AG04450 (cell line): ENCODE measurements around the gene SMLR1. TPM values are rescaled to one million over a fixed set of nuclear protein-coding genes. Genes with fewer than 3 reads are reported as not detected.

ENCODE experiments used
- CTCF ChIA-PET: fragments of 300-600, 350-600 bp; formaldehyde crosslinking; extraction: SDS; loops from one replicate; lab custom pipeline; 2022; ENCODE audit warnings: antibody characterized with exemption, inconsistent platforms; lab: Charles Lee
- POLR2A ChIA-PET: fragments of 350-600 bp; formaldehyde crosslinking; extraction: SDS; loops from one replicate; lab custom pipeline; 2021; ENCODE audit warnings: antibody characterized with exemption, inconsistent platforms; lab: Yijun Ruan, JAX
- DNase-seq: peaks from one replicate; pipeline ENCODE4 v3.0.0-alpha.2; 2011; ENCODE audit warnings: low read depth, low spot score
- H3K27ac ChIP-seq: one replicate; pipeline ENCODE4 v1.5.1; 2012; ENCODE audit warnings: low read depth, low read length, control low read depth
- H3K27me3 ChIP-seq: one replicate; pipeline ENCODE4 v1.6.0; 2012; ENCODE audit warnings: low read length; ENCODE audit not compliant: control insufficient read depth, insufficient read depth
- H3K4me3 ChIP-seq: 2 replicates; pipeline ENCODE4 v1.5.1; 2011; ENCODE audit warnings: mild to moderate bottlenecking, low read depth, low read length, control low read depth
- H3K9me3 ChIP-seq: 2 replicates; pipeline ENCODE4 v1.5.1; 2012; ENCODE audit warnings: low read length; ENCODE audit not compliant: control insufficient read depth, insufficient read depth
- CTCF ChIP-seq: IDR thresholded peaks from 2 replicates; pipeline ENCODE4 v1.5.1; 2011; ENCODE audit warnings: low read depth, low read length, control low read depth, inconsistent platforms
- polyA plus RNA-seq: library from polyadenylated mRNA; depleted of rRNA; stranded (reverse); fragments of >200 nt; gene quantifications from 2 replicates; pipeline ENCODE4 v1.2.3, GENCODE V29; 2011

SMLR1 gene
- polyA plus RNA-seq, 1 experiment: not detected

- CTCF ChIA-PET: no interaction called here
- no peak for TF ChIP-seq CTCF
- DNase-seq: no peak
- Histone ChIP-seq H3K9me3 (no peaks in the 10 kb centered on the region), H3K4me3 (no peak overlapping the region), H3K27ac (no peak overlapping the region), H3K27me3 (no peaks in the 10 kb centered on the region)
- POLR2A ChIA-PET: no interaction called here
These were observed 2.1 kb upstream of the SMLR1 start for GRCh38 chr6:130824978-130825694.

GRCh38 chr6:130825772-130826441 is 1.3 kb upstream of the SMLR1 start:
- Histone ChIP-seq H3K27me3 (no peaks in the 10 kb centered on the region), H3K9me3 (no peaks in the 10 kb centered on the region), H3K27ac (no peak overlapping the region), H3K4me3 (no peak overlapping the region)
- no peak for DNase-seq
- CTCF ChIA-PET: no interaction called here
- POLR2A ChIA-PET: no interaction called here
- TF ChIP-seq CTCF: no peak

GRCh38 chr6:130826442-130827246 is 562 bp upstream of the SMLR1 start:
- Histone ChIP-seq H3K9me3 (no peaks in the 10 kb centered on the region), H3K27me3 (no peaks in the 10 kb centered on the region), H3K4me3 (no peak overlapping the region), H3K27ac (no peak overlapping the region)
- POLR2A ChIA-PET: no interaction called here
- no peak for DNase-seq
- TF ChIP-seq CTCF: no peak
- CTCF ChIA-PET: no interaction called here

GRCh38 chr6:130829333-130829910 is 2.2 kb downstream of the SMLR1 start:
- TF ChIP-seq CTCF: no peak
- CTCF ChIA-PET: no interaction called here
- H3K9me3 ChIP-seq: no peaks in the 10 kb centered on the region
- no peak overlapping the region for H3K27ac ChIP-seq
- H3K27me3 ChIP-seq: no peaks in the 10 kb centered on the region
- H3K4me3 ChIP-seq: no peak overlapping the region
- DNase-seq: no peak
- POLR2A ChIA-PET: no interaction called here
